HG02623 (cell line): ENCODE results near the gene NAA30.

Source experiments
- ATAC-seq: cut with Tn5 transposase; IDR thresholded peaks from one replicate; pipeline ENCODE4 v1.9.1; 2021; ENCODE audit warnings: moderate library complexity; ENCODE audit not compliant: unreplicated experiment

The NAA30 gene

DNA sequence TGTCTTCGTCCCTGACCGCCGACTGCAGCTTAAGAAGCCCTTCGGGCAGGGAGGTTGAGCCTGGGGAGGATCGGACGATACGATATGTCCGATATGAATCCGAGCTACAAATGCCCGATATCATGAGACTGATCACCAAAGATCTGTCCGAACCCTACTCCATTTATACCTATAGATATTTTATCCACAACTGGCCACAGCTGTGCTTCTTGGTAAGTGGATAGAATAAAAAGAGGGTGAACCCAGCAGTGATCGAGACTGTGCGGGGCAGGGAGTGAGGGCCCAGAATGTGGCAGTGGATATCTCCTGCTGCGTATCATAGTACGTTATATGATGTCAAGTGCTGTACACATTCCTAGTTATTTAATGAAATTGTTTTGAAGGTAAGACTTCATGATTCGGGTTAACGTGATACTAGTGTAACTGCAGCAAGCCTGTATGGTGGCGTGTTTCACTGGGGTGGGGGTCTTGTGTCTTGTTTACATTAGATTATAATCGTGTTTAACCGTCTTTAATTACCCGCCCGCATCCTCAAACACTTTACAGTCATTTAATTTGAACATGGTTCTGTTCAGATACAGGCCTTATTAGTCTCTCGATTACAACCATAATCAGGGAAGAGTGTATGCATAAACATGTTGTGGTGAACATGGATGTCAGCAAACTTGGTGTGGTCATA is 1.3 kb downstream of the NAA30 start:
- no peak for ATAC-seq

DNA sequence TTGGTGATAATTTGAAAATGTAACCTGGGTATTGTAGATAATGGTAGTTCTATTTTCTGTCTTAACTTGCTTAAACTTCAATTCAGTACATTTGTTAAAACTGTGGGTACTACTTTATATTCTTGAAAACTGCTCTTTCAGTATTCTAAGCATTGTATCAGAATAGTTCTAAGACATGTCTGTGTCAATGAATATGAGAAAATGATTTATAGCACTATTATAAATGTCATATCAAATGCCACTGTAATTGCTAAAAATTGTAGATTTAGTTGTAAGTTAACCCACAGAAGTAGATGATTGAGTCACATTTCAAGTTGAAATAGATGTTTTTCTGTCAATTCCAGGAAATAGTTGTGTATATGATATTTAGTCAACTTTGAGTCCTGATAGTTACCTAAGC is 2.4 kb downstream of the NAA30 start:
- ATAC-seq: no peak

DNA sequence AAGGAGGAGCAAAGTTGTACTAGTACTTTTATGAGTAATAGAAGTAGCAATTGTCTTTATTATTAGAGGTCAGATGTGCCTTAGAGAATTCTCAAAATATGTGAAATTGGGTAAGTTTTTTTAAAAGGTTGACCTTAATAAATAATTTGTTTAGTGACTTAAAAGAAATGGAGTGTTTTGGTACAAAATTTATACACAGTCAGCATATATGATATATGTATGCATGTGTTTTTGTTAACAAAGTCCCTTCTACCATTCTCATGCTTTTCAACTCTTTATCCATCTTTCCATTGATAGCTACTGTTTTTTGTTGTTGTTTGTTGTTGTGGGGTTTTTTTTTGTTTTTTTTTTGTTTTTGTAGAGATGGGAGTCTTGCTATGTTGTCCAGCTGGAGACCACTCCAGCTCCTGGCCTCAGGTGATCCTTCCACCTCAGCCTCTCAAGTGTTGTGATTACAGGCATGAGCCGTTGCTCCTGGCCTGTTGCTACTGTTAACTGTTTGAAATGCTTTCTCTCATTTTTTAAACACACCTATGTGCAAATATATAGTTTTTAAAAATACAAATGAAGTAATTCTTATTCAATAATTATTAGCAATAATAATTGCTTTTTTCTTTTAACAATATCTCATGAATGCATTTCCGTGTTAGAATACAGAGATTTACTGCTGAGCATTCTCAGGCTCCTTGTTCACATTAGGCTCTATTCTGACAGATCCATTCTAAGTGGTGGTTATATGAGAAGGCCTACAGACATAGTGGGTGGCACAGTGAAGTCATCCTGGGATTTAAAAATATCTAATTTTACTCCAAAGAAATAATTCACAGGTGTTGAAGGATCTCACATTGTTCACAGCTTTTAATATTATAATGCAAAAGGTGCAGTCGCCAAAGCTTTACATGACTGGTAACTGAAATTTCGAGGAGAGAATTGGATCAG is 10.4 kb downstream of the NAA30 start:
- ATAC-seq: no peak

GRCh38 chr14:57401501-57401900 is 11.1 kb downstream of the NAA30 start:
- ATAC-seq: no peak

GRCh38 chr14:57402173-57402852 is 11.9 kb downstream of the NAA30 start:
- ATAC-seq: no peak

DNA sequence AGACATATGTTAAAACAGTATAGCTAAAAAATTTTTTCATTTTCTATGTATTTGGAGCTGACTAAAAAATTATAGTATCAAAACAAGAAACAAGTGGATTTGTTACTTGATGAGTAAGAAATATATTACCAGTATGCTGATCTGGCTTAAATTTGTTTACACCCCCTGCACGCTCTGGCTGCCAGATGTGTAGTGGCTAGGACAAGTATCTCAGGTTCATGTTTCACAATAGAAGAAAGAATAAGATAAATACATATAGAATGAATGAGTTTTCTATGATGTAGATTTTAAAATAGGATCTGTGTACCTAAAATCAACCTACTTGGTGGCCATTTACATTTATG is 13.1 kb downstream of the NAA30 start:
- ATAC-seq: no peak

GRCh38 chr14:57405562-57405961 is 15.2 kb downstream of the NAA30 start:
- no peak for ATAC-seq

GRCh38 chr14:57408037-57408436 is 17.7 kb downstream of the NAA30 start:
- ATAC-seq: no peak

- ATAC-seq: no peak
Observed at GRCh38 chr14:57408634-57409033, 18.2 kb downstream of the NAA30 start.

GRCh38 chr14:57412341-57412740 is 22.0 kb downstream of the NAA30 start:
- no peak for ATAC-seq

DNA sequence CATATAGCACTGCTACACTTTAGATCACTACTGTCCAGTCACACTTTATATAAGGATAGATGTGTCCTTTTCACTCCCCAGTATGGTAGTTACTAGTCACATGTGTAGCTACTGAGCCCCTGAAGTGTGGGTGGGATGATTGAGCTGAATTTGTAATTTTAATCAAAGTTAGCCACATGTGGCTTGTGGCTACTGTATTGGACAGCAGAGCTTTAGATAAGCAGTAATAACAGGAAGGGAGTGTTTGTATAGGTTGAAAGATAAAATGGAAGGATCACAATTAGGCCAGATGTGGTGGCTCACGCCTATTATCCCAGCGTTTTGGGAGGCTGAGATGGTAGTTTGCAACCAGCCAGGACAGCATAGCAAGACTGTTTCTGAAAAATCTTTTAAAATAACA is 23.5 kb downstream of the NAA30 start:
- ATAC-seq: no peak

DNA sequence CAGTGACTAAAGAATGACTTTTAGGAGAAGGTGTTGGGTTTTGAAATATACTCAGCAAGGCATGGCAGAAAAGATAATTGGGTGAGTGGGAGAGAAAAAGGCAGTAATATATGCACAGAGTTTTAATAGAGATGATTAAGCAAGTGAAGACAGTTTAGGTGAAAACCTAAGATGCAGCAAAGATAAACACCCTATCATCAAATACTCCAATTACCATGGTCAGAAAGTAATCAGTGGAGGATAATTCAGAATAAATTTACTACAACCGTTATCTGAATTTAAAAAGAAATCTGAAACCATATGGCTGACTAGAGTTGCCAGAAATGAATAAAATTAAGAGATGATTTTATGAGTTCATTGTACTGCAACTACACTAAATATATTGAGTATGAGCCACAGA is 26.8 kb downstream of the NAA30 start:
- no peak for ATAC-seq

DNA sequence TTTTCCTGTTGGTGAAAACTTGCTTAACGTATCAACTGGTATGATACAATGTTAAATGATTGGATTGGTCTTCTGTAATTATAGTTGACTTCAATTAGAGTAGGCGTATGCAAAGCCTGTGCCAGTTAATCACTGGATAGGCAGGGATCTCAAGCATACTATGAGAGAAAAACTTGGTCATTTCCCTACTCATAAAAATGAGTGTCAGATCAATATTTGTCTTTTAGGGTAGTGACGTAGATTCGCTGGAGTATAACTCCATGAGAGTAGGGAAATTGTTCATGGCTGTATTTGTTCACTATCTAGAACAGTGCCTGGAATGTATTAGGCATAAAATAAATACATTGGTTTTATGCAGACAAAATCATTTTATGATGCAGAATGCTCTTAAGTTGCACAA is 28.6 kb downstream of the NAA30 start:
- ATAC-seq: no peak

GRCh38 chr14:57420033-57420432 is 29.6 kb downstream of the NAA30 start:
- no peak for ATAC-seq

DNA sequence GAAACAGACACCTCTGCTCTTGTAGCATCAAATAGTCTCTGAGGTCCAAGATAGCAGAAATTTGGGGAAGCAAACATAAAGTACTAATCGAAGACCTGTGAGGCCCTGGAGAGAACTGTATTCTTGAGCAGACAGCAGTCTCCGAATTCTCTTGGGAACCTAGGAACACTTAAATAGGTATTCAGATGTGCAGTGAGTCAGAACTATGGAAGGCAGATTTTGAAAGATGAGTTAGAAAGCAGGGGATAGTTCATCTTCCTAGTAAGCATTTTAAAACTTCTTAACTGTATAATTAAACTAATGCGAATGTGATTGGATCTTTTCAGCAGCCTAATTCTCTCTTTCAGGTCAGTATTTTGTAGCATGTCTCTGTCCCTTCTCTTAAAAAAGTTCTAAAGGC is 30.6 kb downstream of the NAA30 start:
- no peak for ATAC-seq

GRCh38 chr14:57435923-57436322 is 45.5 kb downstream of the NAA30 start:
- ATAC-seq: no peak

DNA sequence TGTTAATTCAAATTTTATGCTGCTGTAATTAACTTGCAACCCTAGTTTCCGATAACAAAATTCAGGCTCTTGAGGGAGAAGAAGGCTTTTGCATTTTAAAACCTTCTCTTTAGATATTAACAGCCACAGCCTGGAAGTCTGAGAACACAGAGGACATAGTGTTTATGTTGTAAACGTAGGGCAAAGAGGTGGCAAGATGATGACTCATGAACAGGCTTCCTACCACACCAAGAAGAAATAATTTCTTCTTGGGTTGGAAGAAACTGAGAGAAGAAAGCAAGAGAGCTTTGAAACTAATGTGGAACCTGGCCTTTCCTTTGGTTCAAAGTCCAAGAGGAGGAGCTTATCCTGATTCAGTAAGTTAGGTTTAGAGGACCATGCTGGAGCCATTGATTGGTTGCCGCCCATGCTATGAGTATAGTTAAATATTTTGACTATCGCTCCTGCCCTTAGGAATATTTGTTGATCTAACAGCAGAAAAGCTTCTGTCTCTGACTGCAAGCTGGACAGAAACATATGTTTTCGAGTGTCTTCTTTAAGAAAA is 71.5 kb downstream of the NAA30 start:
- ATAC-seq: no peak

GRCh38 chr14:57462551-57462950 is 72.2 kb downstream of the NAA30 start:
- ATAC-seq: no peak

DNA sequence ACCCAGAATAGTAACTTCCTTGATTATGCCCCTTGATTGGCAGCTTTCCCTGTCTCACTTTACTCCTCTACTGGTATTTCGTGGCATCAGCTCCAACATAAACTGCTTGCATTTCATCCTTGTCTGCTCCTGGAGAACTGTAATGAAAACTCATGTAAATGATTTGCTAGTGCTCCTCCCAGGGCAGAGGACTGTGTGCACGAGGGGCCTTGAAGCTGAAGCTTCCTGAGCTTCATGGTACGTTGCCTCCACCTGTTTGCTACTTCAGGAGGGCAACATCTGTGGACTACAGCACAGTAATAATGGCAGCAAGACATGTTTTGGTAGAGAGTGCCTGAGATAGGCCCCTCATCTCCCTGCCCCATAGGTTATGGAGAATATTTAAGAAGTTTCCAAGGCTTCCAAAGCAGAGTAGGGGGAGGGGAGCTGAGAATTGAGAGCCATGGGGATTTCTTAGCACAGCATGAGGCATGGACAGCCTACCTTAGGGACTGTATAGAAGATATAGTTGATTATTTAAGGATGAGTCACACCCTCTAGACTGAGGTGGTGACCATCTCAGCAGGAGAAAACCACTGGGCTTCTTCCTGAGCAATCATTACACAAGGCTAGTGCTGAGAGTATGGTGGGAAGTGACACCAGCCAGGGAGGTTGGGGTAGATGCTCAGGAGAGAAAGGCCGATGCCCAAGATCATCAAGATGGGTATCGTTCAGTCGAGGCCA is 73.8 kb downstream of the NAA30 start:
- ATAC-seq: peak; percentile 91
